NCI-H446 treated with DMSO at 0.1 percent for 48 hours (cell line): ENCODE results near the gene TBC1D16.
A peak's percentile ranks its signal among the peaks of the same experiment; 100 is the strongest.

Experiments used
- DNase-seq: peaks from one replicate; lab custom pipeline; 2025; lab: John Stamatoyannopoulos, UW

The TBC1D16 gene

GRCh38 chr17:80025140-80025539 is 10.5 kb downstream of the TBC1D16 start:
- DNase-seq = peak; percentile 41

- no peak for DNase-seq
These were observed 11.3 kb downstream of the TBC1D16 start for GRCh38 chr17:80024206-80024972.

- DNase-seq = peak; percentile 18
These were observed 12.0 kb downstream of the TBC1D16 start for GRCh38 chr17:80023481-80024205.

- no peak for DNase-seq
These were observed 14.1 kb downstream of the TBC1D16 start for GRCh38 chr17:80021600-80021999.

- DNase-seq = no peak
These were observed 16.6 kb downstream of the TBC1D16 start for GRCh38 chr17:80018917-80019651.

- no peak for DNase-seq
These were observed 18.3 kb downstream of the TBC1D16 start for GRCh38 chr17:80017226-80018010.

- no peak for DNase-seq
These were observed 22.6 kb downstream of the TBC1D16 start for GRCh38 chr17:80012765-80013741.

- DNase-seq = no peak
These were observed 23.6 kb downstream of the TBC1D16 start for GRCh38 chr17:80011989-80012555.

- no peak for DNase-seq
These were observed 25.3 kb downstream of the TBC1D16 start for GRCh38 chr17:80010283-80010858.

- DNase-seq = no peak
These were observed 26.0 kb downstream of the TBC1D16 start for GRCh38 chr17:80009391-80010282.

- DNase-seq = no peak
These were observed 26.8 kb downstream of the TBC1D16 start for GRCh38 chr17:80008848-80009247.

GRCh38 chr17:80008383-80008840 is 27.3 kb downstream of the TBC1D16 start:
- DNase-seq = no peak

- DNase-seq = no peak
These were observed 27.7 kb downstream of the TBC1D16 start for GRCh38 chr17:80007939-80008338.

GRCh38 chr17:80006811-80007752 is 28.6 kb downstream of the TBC1D16 start:
- DNase-seq = no peak

- DNase-seq = no peak
These were observed 29.3 kb downstream of the TBC1D16 start for GRCh38 chr17:80006339-80006720.

GRCh38 chr17:80005360-80006338 is 30.0 kb downstream of the TBC1D16 start:
- DNase-seq = no peak
